BLaER1 treated with 17β-estradiol and CSF1 and Interleukin-3, amounts not matched to agents 10 nM and 100 nM (cell line): Measurements from ENCODE around the gene EFNA5.

Source experiments
- H3K27ac ChIP-seq, 11 experiments: shearing (Covaris generic); formaldehyde crosslinking; 2 replicates each; pipeline ENCODE4 v1.8.1; 2022
- H3K27me3 ChIP-seq, 11 experiments: shearing (Covaris generic); formaldehyde crosslinking; 2 replicates each; pipeline ENCODE4 v1.8.1; 2022
- H3K36me3 ChIP-seq, 11 experiments: shearing (Covaris generic); formaldehyde crosslinking; 2 replicates each; pipeline ENCODE4 v1.8.1; 2022
- H3K4me1 ChIP-seq, 10 experiments: shearing (Covaris generic); formaldehyde crosslinking; 2 replicates each; pipeline ENCODE4 v1.8.1; 2022
- H3K4me2 ChIP-seq, 11 experiments: shearing (Covaris generic); formaldehyde crosslinking; 2 replicates each; pipeline ENCODE4 v1.8.1; 2022
- H3K4me3 ChIP-seq, 10 experiments: shearing (Covaris generic); formaldehyde crosslinking; 2 replicates each; pipeline ENCODE4 v1.8.1; 2022
- H3K9ac ChIP-seq, 11 experiments: shearing (Covaris generic); formaldehyde crosslinking; 2 replicates each; pipeline ENCODE4 v1.8.1; 2022
- H3K9me3 ChIP-seq, 11 experiments: shearing (Covaris generic); formaldehyde crosslinking; replicated peaks in 1 of 11; 2 replicates each; pipeline ENCODE4 v1.8.1; 2022
- H4K20me1 ChIP-seq, 11 experiments: shearing (Covaris generic); formaldehyde crosslinking; 2 replicates each; pipeline ENCODE4 v1.8.1; 2022
- Cebpa-rat ChIP-seq, 11 experiments: shearing (Covaris generic); IDR thresholded peaks; 2 replicates each; pipeline ENCODE4 v1.8.1; 2022

Gene EFNA5

DNA sequence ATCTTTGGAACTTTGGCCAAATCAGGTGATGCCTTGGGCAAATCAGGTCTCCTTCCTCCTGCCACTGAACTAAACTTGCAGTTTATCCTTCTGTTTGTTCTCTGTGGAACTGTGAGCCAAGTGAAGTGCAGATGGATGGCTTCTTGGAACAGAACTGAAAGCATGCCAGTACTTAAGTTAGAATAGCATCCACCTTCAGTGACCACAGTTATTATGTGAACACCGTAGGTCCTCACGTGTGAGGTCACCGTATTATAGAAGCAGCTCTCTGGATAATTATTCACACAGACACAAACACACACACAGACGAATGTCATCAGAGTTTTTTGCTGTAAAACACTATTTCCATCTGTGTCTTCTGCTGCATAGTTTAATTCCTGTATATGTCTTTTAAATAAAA lies 162.6 kb downstream of the EFNA5 start:
- Histone ChIP-seq H3K27ac (no peak overlapping the region), H3K4me2 (no peak overlapping the region), H3K9me3 (no peaks in the 10 kb centered on the region), H3K27me3 (no peaks in the 10 kb centered on the region), H3K36me3 (no peaks in the 10 kb centered on the region), H4K20me1 (no peaks in the 10 kb centered on the region), H3K4me1 (no peaks in the 10 kb centered on the region; a peak in 1 of 20 replicates), H3K4me3 (no peak overlapping the region), H3K9ac (no peak overlapping the region)
- no peak for TF ChIP-seq Cebpa-rat (IDR thresholded peaks at IDR 0.05)

DNA sequence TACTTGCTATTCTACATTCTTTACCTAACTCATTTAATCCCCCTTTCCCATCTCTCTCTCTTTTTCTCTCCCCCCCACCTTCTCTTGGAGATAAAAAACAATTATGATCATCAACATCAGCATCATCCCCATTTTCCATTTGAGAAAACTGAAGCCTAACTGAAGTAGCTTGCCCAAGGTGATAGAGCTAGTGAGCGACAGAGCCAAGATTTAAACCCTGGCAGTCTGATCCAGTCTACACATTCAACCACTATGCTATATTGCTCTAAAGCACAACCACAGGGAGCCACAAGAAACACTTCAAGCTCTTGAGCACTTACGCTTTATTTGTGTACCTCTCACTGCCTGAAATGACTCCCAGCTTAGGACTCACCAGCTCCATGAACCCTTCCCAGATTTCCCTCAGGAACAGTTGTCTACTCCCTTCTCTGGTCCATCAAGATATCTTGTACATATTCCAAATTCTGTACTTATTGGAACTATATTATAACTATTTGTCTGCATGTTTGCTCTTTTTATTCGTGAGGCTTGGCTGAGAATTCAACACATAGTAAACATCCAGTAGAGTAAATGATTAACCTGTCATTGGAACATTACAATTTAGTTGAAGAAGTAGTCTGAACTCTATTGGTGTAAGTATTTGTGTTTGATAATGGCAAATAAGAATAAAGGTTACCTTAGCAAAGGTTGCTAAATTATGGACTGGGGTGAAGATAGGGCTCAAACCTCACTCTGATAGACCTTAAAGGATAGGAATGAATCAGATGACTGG lies 164.8 kb downstream of the EFNA5 start:
- Histone ChIP-seq H3K9me3 (peaks cover 0 to 3% (median 0%) of the 10 kb centered on the region in 11 experiments; a peak in 1 of 22 replicates), H3K4me3 (no peak overlapping the region), H3K9ac (no peak overlapping the region), H4K20me1 (no peaks in the 10 kb centered on the region), H3K36me3 (no peaks in the 10 kb centered on the region), H3K27me3 (no peaks in the 10 kb centered on the region), H3K27ac (no peak overlapping the region), H3K4me2 (no peak overlapping the region), H3K4me1 (peaks cover 0 to 11% (median 6%) of the 10 kb centered on the region in 10 experiments; a peak in 11 of 20 replicates)
- TF ChIP-seq Cebpa-rat (IDR thresholded peaks at IDR 0.05) = no peak

- Histone ChIP-seq H3K27me3 (no peaks in the 10 kb centered on the region), H3K27ac (no peak overlapping the region), H3K4me1 (peaks cover 0 to 11% (median 6%) of the 10 kb centered on the region in 10 experiments; a peak in 11 of 20 replicates), H3K4me2 (no peak overlapping the region), H3K36me3 (no peaks in the 10 kb centered on the region), H3K4me3 (no peak overlapping the region), H3K9ac (no peak overlapping the region), H4K20me1 (no peaks in the 10 kb centered on the region), H3K9me3 (peaks cover 0 to 3% (median 0%) of the 10 kb centered on the region in 11 experiments; a peak in 1 of 22 replicates)
- no peak for TF ChIP-seq Cebpa-rat (IDR thresholded peaks at IDR 0.05)
Measured at GRCh38 chr5:107504424-107504823, 166.3 kb downstream of the EFNA5 start.

GRCh38 chr5:107502676-107503060 lies 168.1 kb downstream of the EFNA5 start:
- H3K4me2 ChIP-seq = peak overlapping the region in 4 of 11 experiments; percentile 8 to 59 (median 36); a peak in 6 of 22 replicates
- peaks cover 0 to 11% (median 6%) of the 10 kb centered on the region in 10 experiments; a peak in 11 of 20 replicates for H3K4me1 ChIP-seq
- no peak overlapping the region for H3K4me3 ChIP-seq

GRCh38 chr5:107501965-107502675 lies 168.6 kb downstream of the EFNA5 start:
- Histone ChIP-seq H3K9me3 (peaks cover 0 to 3% (median 0%) of the 10 kb centered on the region in 11 experiments; a peak in 1 of 22 replicates), H3K9ac (no peak overlapping the region), H3K27ac (no peak overlapping the region), H3K27me3 (no peaks in the 10 kb centered on the region), H3K4me3 (no peak overlapping the region), H4K20me1 (no peaks in the 10 kb centered on the region), H3K4me2 (peak overlapping the region in 7 of 11 experiments; percentile 4 to 59 (median 35); a peak in 12 of 22 replicates), H3K36me3 (no peaks in the 10 kb centered on the region), H3K4me1 (peaks cover 0 to 11% (median 6%) of the 10 kb centered on the region in 10 experiments; a peak in 11 of 20 replicates)
- TF ChIP-seq Cebpa-rat (IDR thresholded peaks at IDR 0.05) = no peak

More at GRCh38 chr5:107502676-107503060, 168.1 kb downstream of the EFNA5 start:
- Histone ChIP-seq H3K27me3 (no peaks in the 10 kb centered on the region), H3K9me3 (peaks cover 0 to 3% (median 0%) of the 10 kb centered on the region in 11 experiments; a peak in 1 of 22 replicates), H4K20me1 (no peaks in the 10 kb centered on the region), H3K36me3 (no peaks in the 10 kb centered on the region), H3K27ac (no peak overlapping the region), H3K9ac (no peak overlapping the region)
- TF ChIP-seq Cebpa-rat (IDR thresholded peaks at IDR 0.05) = no peak

- no peak for TF ChIP-seq Cebpa-rat (IDR thresholded peaks at IDR 0.05)
- no peaks in the 10 kb centered on the region for H3K36me3 ChIP-seq
- no peaks in the 10 kb centered on the region for H3K27me3 ChIP-seq
- no peak overlapping the region for H3K4me3 ChIP-seq
- H3K4me2 ChIP-seq = no peak overlapping the region
- H3K27ac ChIP-seq = no peak overlapping the region
- no peaks in the 10 kb centered on the region for H4K20me1 ChIP-seq
- no peak overlapping the region for H3K9ac ChIP-seq
- peaks cover 0 to 11% (median 6%) of the 10 kb centered on the region in 10 experiments; a peak in 11 of 20 replicates for H3K4me1 ChIP-seq
- peaks cover 0 to 3% (median 0%) of the 10 kb centered on the region in 11 experiments; a peak in 1 of 22 replicates for H3K9me3 ChIP-seq
Measured at GRCh38 chr5:107500840-107501239, 169.9 kb downstream of the EFNA5 start.

- Histone ChIP-seq H3K9me3 (peaks cover 0 to 5% (median 0%) of the 10 kb centered on the region in 11 experiments; a peak in 3 of 22 replicates), H3K4me2 (no peak overlapping the region), H3K4me3 (no peak overlapping the region), H4K20me1 (no peaks in the 10 kb centered on the region), H3K27me3 (no peaks in the 10 kb centered on the region), H3K36me3 (no peaks in the 10 kb centered on the region), H3K9ac (no peak overlapping the region), H3K4me1 (peaks cover 0 to 11% (median 6%) of the 10 kb centered on the region in 10 experiments; a peak in 11 of 20 replicates), H3K27ac (no peak overlapping the region)
- no peak for TF ChIP-seq Cebpa-rat (IDR thresholded peaks at IDR 0.05)
Measured at GRCh38 chr5:107500347-107500746, 170.4 kb downstream of the EFNA5 start.

DNA sequence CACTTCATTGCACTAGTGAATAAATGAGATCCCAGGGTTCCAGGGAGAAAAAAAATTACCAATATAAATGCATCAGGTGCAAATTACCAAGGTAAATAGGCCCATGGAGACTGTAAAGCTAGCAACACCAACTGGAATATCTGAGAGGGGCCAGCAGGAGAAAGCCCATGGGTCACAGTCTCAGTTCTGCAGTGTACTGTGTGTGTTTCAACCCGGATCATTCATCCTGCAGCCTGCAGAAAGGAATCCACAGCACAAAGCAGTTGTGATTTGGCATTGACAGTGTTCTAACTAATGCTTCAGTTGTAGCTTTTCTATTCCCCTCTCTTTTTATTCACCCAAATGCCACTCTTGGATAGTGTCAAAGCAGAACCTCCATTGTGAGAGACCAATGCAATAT lies 171.0 kb downstream of the EFNA5 start:
- no peak overlapping the region for H3K27ac ChIP-seq

GRCh38 chr5:107499237-107499636 lies 171.5 kb downstream of the EFNA5 start:
- TF ChIP-seq Cebpa-rat (IDR thresholded peaks at IDR 0.05) = no peak
- H3K36me3 ChIP-seq = no peaks in the 10 kb centered on the region
- H3K4me3 ChIP-seq = no peak overlapping the region
- H3K4me2 ChIP-seq = no peak overlapping the region
- peaks cover 0 to 11% (median 6%) of the 10 kb centered on the region in 10 experiments; a peak in 11 of 20 replicates for H3K4me1 ChIP-seq
- no peak overlapping the region for H3K9ac ChIP-seq
- no peaks in the 10 kb centered on the region for H3K27me3 ChIP-seq
- no peak overlapping the region for H3K27ac ChIP-seq
- no peaks in the 10 kb centered on the region for H4K20me1 ChIP-seq
- H3K9me3 ChIP-seq = peaks cover 0 to 16% (median 9%) of the 10 kb centered on the region in 11 experiments; a peak in 8 of 22 replicates

More for the DNA sequence above, 171.0 kb downstream of the EFNA5 start:
- no peak for TF ChIP-seq Cebpa-rat (IDR thresholded peaks at IDR 0.05)
- H4K20me1 ChIP-seq = no peaks in the 10 kb centered on the region
- H3K9me3 ChIP-seq = peaks cover 0 to 10% (median 5%) of the 10 kb centered on the region in 11 experiments; a peak in 7 of 22 replicates
- H3K4me1 ChIP-seq = peaks cover 0 to 11% (median 6%) of the 10 kb centered on the region in 10 experiments; a peak in 11 of 20 replicates
- H3K27me3 ChIP-seq = no peaks in the 10 kb centered on the region
- H3K4me2 ChIP-seq = no peak overlapping the region
- H3K36me3 ChIP-seq = no peaks in the 10 kb centered on the region
- H3K9ac ChIP-seq = no peak overlapping the region
- no peak overlapping the region for H3K4me3 ChIP-seq
